Effector CD4-positive, alpha-beta T cell (primary cell): Measurements from ENCODE around the gene SERGEF.

ENCODE experiments used
- DNase-seq: peaks from one replicate; pipeline ENCODE4 v3.0.0-alpha.2; 2020
- total RNA-seq: gene quantifications from one replicate; lab custom pipeline; 2026; lab: John Stamatoyannopoulos, UW

The SERGEF gene
- 14.1 reads per million, percentile 39 among the genes with 10 or more reads in this experiment for total RNA-seq

- DNase-seq: peak; percentile 89
These were observed at the start of gene SERGEF for GRCh38 chr11:18012906-18013781. Gene SERGEF (minus strand): TSS chr11:18013047. CDS start chr11:18013010, 37 bp downstream.

GRCh38 chr11:18061351-18061750, 48.5 kb upstream of the SERGEF start:
- DNase-seq: no peak

DNA sequence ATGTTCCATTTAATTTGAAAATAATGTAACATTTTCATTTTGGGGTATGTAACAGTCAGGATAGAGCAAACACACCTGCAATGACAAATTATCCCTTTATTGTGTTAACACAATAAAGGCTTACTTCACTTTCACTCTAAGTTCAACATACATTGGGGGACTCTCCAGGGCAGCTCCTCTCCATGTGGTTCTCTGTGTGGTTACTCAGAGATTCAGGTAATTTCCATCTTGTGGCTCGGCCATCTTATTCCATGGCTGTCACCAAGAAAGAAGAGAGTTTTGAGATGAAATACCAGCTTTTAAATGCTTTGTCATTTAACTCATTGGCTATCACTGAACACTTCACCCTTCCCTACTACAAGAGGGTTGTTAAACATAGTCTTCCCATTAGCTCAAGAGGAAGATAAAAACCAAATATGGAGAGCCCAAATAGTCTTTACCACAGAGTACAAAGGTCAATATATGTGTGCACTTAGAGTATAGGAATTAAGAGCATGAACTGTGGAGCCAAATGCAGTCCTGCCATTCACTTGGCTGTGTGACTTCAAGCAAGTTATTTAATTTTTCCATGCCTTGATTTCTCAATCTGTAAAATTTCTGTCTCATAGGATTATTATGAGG, 43.8 kb upstream of the SERGEF start:
- no peak for DNase-seq

DNA sequence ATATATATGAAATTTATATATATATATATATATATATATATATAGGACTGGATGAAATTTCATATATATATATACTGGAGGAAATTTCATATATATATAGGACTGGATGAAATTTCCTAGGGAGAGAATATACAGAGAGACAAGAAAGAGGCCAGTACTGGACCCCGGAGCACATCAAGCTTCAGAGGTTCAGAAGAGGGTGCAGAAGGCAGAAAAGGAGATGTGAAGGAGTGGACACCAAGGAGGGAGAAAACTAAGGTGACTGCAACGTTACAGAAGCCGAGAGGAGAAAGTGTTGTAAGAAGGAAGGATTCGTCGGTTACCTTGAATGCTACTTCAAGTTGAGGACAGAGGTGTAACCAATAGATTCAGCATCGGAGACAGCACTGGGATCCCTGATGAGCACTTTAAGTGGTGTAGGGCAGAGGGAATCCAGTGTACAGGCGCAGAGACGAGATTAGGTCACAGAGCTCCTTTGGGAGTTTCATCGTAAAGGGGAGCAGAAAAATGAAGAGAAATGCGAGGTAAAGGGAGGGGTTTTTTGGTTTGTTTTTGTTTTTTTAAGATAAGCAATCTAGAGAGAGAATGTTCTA, 41.8 kb upstream of the SERGEF start:
- DNase-seq: no peak

DNA sequence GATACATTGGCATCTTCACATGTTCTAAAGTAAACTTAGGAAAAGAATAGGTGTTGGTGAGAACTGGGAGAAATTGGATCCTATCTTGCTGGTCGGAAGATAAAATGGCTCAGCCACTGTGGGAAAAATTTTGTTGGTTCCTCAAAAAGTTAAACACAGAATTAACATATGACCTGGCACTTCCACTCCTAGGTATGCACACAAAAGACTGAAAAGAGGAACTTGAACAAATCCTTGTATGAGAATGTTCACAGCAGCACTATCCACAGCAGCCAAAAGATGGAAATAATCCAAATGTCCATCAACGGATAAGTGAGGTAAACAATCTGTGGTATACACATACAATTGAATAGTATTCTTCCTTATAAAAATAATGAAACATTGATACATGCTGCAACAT, 38.0 kb upstream of the SERGEF start:
- DNase-seq: no peak

GRCh38 chr11:18046116-18046777, 33.4 kb upstream of the SERGEF start, which contains the start of gene TPH1:
Gene TPH1 (minus strand): TSS chr11:18046269. CDS start chr11:18040762, 5,507 bp downstream.
- no peak for DNase-seq

DNA sequence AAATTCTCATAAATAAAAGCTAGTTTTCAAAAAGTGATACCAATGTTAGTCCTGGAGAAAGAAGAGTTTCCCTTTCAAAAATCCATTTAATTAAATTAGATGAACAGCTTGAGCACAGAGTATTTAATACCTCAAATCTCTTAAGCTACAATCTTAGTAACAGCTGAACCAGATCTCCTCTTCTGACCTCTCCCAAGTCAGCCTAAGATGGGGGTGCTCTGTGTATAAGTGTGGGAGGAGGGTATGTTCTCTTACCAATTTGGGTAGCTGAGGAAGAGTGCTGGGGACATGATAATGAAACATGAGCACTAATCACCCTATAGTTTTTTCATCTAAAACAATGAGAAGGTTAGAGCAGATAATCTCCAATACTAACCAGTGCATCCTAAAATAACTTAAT, 23.6 kb upstream of the SERGEF start:
- no peak for DNase-seq

DNA sequence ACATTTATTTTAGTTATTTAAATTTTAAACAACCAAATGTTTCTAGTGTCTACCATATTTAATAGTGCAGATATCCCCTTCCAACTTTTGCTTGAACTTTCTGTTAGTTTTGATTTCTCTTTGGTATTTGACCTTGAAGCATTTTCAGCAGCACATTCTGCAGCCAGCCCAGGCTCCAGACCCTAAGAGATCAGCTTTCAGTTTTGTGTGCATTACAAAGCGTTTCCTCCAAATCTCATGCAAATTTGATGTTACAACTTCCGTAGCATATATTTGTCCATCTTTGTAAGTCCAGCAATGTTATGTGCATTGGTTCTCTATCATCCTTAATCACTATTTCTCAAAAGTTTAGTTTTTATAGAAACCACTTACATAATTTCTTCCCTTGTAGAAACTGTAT, 14.6 kb upstream of the SERGEF start:
- DNase-seq: no peak

- no peak for DNase-seq
These were observed 9.6 kb upstream of the SERGEF start for GRCh38 chr11:18022419-18022818.

DNA sequence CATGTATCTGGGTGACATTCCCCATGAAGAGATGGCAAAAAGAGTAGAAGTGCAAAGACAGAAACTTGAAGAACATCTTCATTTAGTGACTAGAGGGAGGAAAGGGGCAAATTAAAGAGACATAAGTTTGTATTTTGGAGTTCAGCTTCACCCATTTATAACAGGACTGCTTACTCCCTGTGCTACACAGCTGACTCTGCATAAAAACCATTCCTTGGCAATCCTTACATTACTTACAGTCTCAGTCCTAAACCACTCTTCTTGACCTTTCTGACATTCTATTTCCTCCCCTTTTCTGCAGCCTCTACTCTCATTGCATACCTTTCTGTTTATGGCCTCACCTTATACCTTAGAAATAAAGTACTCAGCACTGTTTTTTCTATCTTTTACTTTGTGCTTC, 6.8 kb upstream of the SERGEF start:
- no peak for DNase-seq

DNA sequence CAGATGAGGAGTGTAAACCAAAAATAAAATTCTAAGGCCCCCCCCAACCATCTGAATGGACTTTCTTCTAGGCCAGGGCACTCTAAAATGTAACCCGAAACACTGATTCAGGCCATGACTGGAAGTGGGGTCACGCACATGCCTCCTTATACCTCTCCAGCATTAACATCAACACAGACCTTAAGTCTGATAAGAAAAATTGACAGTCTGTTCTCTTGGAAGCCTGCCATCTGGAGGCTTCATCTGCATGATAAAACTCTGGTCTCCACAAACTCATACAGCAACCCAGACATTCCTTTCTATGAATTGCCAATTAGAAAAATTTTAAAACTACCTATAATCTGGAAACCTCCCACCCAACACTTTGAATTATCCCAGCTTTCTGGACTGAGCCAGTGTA, 3.9 kb upstream of the SERGEF start:
- DNase-seq: no peak

DNA sequence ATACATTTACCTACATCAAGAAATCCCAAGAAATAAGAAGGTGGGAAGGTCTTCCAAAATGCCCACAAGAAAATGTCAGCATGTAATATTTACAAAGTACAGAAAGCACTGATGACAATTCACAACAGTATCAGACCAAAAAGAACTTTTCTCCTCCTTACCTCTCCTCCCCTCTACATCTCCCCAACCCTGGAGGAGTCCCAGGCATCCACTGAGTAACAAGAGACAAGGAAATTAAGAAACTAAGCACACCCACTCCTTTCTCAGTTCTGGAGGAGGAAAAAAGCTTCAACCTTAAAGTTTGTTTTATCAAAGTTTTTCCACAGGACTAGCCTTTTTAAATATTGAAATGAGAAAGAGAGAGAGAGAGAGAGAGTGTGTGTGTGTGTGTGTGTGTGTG, 2.0 kb upstream of the SERGEF start:
- DNase-seq: no peak

DNA sequence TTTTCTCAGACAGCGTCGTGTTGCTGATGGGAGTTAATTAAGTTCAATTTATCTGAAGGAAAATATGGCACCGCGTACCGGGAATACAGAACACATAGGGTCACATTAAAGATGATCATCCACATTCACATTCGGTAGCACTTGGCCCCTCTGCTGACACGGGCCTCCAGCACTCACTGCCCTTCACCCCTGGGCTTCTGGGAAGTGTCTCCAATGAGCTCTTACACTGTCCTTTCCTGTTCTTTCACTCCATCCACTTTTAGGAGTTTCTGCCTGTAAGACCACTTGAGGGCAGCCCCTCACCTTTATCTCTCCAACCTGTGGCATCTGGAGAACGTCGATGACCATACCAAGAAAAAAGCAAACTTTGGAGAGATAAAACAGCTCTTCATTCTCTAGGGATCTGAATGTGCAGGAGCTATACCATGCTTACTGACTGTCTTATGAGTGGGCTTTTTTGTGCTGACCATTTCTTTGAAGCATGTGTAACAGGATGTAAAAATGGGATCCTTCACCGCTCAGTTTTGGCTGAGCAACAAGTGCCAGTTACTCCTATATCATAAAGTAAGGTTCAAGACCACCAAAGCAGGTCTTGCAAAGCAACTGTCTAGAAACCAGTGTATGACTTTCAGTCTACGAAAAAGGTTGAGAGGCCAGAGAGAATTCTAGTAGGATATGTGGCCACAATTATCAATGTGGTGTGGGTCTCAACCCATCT, 1.1 kb upstream of the SERGEF start:
- no peak for DNase-seq

DNA sequence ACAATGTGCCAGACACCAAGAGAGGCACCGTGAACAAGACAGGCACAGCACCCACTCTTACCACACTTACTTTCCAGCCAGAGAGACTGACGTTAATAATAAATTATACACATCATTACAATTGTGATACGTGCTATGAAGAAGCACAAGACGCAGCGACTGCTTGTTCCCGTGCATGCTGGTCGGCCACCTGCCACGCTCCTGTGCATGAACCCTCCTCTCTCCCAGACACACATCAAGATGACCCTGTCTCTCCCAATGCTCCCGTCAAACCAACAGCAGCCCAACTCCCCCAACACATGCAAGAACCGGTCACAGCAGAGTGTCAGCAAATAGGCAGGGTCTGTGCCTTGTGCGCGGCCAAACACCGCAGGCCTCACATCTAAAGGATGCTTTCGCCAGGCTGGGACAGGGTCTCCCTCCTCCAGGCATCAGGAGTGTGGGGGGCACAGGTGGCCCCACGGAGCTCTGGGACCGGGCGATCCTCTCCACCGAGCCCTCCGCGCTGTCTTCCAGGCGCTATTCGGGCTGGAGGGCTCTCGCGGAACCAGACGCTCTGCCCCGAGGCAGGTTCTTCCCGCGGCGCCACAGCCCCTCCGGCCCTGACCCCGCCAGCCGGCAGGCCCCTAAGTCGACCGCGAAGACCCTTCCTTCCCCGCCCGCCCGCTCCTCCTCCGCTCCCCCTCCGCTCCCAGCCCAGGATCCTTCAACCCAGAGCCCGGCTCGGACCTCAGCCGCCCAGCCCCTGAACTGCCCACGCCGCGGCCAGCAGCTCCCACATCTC, 533 bp downstream of the SERGEF start:
- peak; percentile 14 for DNase-seq

GRCh38 chr11:18011633-18012032, 1.2 kb downstream of the SERGEF start:
- DNase-seq: no peak

GRCh38 chr11:18010977-18011586, 1.8 kb downstream of the SERGEF start:
- DNase-seq: no peak

DNA sequence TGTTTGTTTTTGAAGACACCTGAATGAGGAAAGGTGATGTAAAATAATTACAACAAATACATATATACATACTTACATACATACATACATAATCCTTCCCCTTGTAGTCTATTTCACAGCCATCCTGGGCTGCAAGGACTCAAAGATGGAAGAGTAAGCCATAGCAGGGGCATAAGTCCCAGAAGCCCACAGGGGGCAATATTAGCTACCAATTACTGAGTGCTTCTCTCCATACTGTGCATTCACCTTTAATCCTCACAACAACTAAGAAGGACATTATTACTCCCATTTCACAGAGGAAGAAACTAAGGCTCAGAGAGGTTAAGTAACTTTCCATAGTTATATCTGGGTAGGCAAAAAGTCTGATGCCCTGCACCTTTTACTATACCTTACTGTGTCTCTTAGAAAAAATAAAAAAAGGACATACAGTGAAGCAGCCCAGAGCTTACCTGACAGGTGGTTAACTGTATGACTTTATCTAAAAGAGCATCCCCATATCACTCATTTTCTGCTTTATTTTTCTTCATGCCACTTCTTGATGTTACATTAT, 2.7 kb downstream of the SERGEF start:
- DNase-seq: no peak

DNA sequence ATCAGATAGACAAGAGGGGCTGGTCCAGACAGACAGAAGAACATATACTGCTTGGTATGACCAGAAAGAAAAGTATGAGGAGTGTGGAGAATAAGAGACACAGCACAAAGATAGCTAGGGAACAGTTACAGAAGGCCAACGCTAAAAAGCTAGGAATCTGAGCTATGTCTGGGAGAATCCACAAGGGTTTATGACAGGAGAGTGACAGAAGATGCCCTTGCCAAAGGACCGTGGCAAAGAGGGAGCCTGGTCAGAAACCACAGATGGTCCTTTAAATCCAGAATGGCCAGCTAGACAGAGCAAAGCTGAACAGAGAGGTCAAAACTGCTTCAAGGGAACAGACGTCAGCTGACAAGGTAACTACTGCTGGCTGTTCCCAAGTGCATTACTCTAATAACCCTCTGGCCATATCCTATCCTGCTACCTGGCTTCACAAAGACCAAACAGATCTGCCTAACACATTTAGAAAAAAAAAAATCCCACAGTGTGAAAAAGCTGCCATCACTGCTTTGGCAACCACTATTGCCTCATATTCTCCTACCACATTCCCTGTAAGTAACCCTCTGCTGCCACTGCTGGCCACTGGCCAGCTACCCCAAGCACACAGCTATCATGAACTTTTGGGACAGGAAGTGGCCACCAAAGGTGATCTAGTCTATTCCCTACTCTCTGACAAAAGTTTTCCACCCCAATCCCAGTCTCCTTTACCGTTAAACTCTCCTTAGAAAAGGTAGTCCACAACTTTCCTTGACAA, 7.3 kb downstream of the SERGEF start:
- no peak for DNase-seq

DNA sequence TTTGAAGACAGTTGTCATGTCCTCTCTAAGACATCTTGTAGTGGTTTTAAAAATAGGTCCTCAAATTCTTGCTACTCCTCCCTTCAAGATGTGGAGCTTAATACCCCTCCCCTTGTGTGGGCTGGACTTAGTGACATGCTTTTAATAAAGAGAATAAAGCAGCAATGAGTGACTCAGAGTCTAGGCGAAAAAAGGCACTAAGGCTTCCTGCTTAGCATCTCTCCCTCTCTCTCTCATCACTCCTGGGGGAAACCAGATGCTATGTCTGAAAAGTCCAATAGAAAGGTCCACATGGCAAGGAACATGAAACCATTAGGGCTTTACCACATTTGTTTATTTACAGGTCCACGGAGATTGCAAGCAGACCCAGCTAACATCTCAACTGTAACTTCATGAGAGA, 11.7 kb downstream of the SERGEF start:
- no peak for DNase-seq

GRCh38 chr11:18000760-18001159, 12.1 kb downstream of the SERGEF start:
- DNase-seq: no peak
